Left ventricle myocardium inferior (tissue), 1 donor: Measurements from ENCODE around the gene ATN1. TPM values are rescaled to one million over a fixed set of nuclear protein-coding genes. Genes with fewer than 3 reads are reported as not detected.
A peak's percentile ranks its signal among the peaks of the same experiment; 100 is the strongest.

Experiments used
- DNase-seq: peaks from one replicate; pipeline ENCODE4 v3.0.0-alpha.2; 2020
- H3K27ac ChIP-seq: fragments of 200-600 bp; replicated peaks from 2 replicates; pipeline ENCODE4 v1.8.0; 2021
- H3K27me3 ChIP-seq: fragments of 200-600 bp; 2 replicates; pipeline ENCODE4 v1.8.0; 2021; ENCODE audit warnings: low read depth
- H3K36me3 ChIP-seq: fragments of 200-600 bp; 2 replicates; pipeline ENCODE4 v1.8.0; 2021
- H3K4me1 ChIP-seq: fragments of 200-600 bp; 2 replicates; pipeline ENCODE4 v1.8.0; 2021
- H3K4me3 ChIP-seq: fragments of 200-600 bp; 2 replicates; pipeline ENCODE4 v1.8.0; 2021; ENCODE audit warnings: mild to moderate bottlenecking, moderate library complexity
- H3K9me3 ChIP-seq: fragments of 200-600 bp; replicated peaks from 2 replicates; pipeline ENCODE4 v1.8.0; 2021
- intact Hi-C: fragments of 100-400 bp; cut with micrococcal nuclease; formaldehyde crosslinking; loops from one replicate; pipeline ENCODE4 v1.11.0; 2022
- total RNA-seq: library from RNA; stranded (reverse); fragmentation: NEBNext Ultra II Directional; extraction: Animal tissue kit (Norgen Biotek cat#: 25700); gene quantifications from one replicate; pipeline ENCODE4 v1.2.1, GENCODE V29; 2021
- TF ChIP-seq, protein P1 (sequence below): fragments of 200-600 bp; IDR thresholded peaks from 2 replicates; pipeline ENCODE4 v1.8.0; 2021; ENCODE audit warnings: antibody characterized with exemption, mild to moderate bottlenecking, borderline replicate concordance
- donor health status: DM: no; HTN: yes; CAD: no; lungs with severe emphysema.

ATN1 gene
- total RNA-seq, 1 donor from 2014 or later: 71.4 TPM

DNA sequence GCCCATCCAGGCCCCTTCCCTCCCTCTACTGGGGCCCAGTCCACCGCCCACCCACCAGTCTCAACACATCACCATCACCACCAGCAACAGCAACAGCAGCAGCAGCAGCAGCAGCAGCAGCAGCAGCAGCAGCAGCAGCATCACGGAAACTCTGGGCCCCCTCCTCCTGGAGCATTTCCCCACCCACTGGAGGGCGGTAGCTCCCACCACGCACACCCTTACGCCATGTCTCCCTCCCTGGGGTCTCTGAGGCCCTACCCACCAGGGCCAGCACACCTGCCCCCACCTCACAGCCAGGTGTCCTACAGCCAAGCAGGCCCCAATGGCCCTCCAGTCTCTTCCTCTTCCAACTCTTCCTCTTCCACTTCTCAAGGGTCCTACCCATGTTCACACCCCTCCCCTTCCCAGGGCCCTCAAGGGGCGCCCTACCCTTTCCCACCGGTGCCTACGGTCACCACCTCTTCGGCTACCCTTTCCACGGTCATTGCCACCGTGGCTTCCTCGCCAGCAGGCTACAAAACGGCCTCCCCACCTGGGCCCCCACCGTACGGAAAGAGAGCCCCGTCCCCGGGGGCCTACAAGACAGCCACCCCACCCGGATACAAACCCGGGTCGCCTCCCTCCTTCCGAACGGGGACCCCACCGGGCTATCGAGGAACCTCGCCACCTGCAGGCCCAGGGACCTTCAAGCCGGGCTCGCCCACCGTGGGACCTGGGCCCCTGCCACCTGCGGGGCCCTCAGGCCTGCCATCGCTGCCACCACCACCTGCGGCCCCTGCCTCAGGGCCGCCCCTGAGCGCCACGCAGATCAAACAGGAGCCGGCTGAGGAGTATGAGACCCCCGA is 9.1 kb downstream of the ATN1 start:
- TF ChIP-seq, protein P1, sequence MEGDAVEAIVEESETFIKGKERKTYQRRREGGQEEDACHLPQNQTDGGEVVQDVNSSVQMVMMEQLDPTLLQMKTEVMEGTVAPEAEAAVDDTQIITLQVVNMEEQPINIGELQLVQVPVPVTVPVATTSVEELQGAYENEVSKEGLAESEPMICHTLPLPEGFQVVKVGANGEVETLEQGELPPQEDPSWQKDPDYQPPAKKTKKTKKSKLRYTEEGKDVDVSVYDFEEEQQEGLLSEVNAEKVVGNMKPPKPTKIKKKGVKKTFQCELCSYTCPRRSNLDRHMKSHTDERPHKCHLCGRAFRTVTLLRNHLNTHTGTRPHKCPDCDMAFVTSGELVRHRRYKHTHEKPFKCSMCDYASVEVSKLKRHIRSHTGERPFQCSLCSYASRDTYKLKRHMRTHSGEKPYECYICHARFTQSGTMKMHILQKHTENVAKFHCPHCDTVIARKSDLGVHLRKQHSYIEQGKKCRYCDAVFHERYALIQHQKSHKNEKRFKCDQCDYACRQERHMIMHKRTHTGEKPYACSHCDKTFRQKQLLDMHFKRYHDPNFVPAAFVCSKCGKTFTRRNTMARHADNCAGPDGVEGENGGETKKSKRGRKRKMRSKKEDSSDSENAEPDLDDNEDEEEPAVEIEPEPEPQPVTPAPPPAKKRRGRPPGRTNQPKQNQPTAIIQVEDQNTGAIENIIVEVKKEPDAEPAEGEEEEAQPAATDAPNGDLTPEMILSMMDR: no peak
- peaks cover 38% of the 10 kb centered on the region for H3K36me3 ChIP-seq
- no peaks in the 10 kb centered on the region for H3K9me3 ChIP-seq
- intact Hi-C loops: no loop called here
- no peak for DNase-seq
- peak overlapping the region; percentile 97 for H3K27ac ChIP-seq
- H3K27me3 ChIP-seq: no peaks in the 10 kb centered on the region
- H3K4me1 ChIP-seq: peaks cover 94% of the 10 kb centered on the region
- peak overlapping the region; percentile 85 for H3K4me3 ChIP-seq

DNA sequence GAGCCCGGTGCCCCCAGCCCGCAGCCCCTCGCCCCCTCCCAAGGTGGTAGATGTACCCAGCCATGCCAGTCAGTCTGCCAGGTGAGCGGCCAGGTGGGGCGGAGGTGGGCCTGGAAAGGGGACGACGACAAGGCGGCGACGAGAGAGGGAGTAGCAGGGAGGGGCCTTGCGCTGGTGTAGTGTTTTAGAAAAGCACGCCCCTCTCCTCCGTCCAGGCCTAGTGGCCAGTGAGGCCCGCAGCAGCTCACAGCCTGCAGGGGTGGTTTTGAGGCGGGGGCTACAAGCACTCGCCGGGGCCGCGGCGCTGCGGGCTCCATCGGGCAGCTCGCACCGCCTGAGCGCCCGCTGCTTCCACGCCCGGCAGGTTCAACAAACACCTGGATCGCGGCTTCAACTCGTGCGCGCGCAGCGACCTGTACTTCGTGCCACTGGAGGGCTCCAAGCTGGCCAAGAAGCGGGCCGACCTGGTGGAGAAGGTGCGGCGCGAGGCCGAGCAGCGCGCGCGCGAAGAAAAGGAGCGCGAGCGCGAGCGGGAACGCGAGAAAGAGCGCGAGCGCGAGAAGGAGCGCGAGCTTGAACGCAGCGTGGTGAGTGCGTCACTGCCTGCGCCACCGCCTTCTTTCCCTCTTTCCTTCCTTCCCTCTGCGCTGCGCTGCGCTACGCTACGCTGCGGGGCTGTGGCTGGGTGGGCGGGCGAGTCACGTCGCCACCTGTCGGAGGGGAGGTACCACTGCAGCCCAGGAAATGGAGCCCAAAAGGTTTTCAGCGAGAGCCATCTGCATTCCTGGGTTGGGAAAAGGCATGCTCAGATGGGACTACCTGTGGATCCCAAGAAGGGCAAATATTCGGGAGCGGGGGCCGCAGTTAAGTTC is 10.0 kb downstream of the ATN1 start:
- TF ChIP-seq, protein P1: peak; percentile 97
- H3K9me3 ChIP-seq: no peaks in the 10 kb centered on the region
- H3K27me3 ChIP-seq: no peaks in the 10 kb centered on the region
- intact Hi-C loops: no loop called here
- peak overlapping the region; percentile 97 for H3K27ac ChIP-seq
- peak; percentile 93 for DNase-seq
- H3K36me3 ChIP-seq: peaks cover 38% of the 10 kb centered on the region
- peak overlapping the region; percentile 85 for H3K4me3 ChIP-seq
- H3K4me1 ChIP-seq: peaks cover 93% of the 10 kb centered on the region

DNA sequence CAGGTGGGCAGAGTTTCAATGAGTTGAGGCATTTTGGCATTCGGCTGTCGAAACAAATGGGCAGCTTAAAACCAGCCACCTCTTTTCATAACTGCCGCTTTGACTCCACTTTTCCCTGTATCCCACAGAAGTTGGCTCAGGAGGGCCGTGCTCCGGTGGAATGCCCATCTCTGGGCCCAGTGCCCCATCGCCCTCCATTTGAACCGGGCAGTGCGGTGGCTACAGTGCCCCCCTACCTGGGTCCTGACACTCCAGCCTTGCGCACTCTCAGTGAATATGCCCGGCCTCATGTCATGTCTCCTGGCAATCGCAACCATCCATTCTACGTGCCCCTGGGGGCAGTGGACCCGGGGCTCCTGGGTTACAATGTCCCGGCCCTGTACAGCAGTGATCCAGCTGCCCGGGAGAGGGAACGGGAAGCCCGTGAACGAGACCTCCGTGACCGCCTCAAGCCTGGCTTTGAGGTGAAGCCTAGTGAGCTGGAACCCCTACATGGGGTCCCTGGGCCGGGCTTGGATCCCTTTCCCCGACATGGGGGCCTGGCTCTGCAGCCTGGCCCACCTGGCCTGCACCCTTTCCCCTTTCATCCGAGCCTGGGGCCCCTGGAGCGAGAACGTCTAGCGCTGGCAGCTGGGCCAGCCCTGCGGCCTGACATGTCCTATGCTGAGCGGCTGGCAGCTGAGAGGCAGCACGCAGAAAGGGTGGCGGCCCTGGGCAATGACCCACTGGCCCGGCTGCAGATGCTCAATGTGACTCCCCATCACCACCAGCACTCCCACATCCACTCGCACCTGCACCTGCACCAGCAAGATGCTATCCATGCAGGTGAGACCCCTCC is 10.8 kb downstream of the ATN1 start:
- Histone ChIP-seq H3K36me3 (peaks cover 38% of the 10 kb centered on the region), H3K4me1 (peaks cover 91% of the 10 kb centered on the region)

DNA sequence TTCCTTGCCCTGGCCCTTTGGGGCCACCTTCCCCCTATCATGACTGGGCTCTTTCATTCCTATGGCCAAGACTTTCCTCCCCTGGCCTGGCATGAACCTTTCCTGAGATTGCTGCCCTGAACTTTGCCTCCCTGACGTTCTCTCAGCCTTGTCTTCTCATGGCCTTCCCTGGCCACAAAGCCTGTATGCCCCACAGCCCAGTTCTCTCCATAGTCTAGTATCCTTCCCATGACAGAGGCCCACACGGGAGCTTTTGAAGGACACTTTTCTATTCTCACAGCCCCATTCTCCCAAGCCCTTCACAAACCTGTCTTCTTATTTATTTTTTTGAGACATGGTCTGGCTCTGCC is 11.4 kb downstream of the ATN1 start:
- TF ChIP-seq, protein P1: no peak
- DNase-seq: no peak
- intact Hi-C loops: no loop called here
- peak overlapping the region; percentile 97 for H3K27ac ChIP-seq
- peaks cover 38% of the 10 kb centered on the region for H3K36me3 ChIP-seq
- H3K9me3 ChIP-seq: no peaks in the 10 kb centered on the region
- no peak overlapping the region for H3K4me3 ChIP-seq
- no peaks in the 10 kb centered on the region for H3K27me3 ChIP-seq
- peaks cover 90% of the 10 kb centered on the region for H3K4me1 ChIP-seq

More for the DNA sequence above, 10.8 kb downstream of the ATN1 start:
- Histone ChIP-seq H3K9me3 (no peaks in the 10 kb centered on the region), H3K4me3 (peak overlapping the region; percentile 85), H3K27ac (peak overlapping the region; percentile 97), H3K27me3 (no peaks in the 10 kb centered on the region)
- intact Hi-C loops: no loop called here
- DNase-seq: no peak
- TF ChIP-seq, protein P1: no peak

DNA sequence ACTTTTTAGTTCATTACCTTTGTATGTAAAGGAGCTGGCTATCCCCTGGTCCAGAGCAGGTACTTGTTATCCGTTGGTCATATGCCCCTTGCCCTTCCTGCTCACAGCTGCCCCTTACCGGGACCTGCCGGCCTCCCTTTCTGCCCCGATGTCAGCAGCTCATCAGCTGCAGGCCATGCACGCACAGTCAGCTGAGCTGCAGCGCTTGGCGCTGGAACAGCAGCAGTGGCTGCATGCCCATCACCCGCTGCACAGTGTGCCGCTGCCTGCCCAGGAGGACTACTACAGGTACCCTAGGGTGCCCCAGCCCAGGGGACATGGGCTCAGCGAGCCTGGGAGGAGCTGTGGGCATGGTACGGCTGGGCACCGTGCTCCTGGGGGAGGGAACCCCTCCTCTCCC is 13.5 kb downstream of the ATN1 start:
- intact Hi-C loops: no loop called here
- Histone ChIP-seq H3K27ac (peak overlapping the region; percentile 55), H3K36me3 (peaks cover 34% of the 10 kb centered on the region), H3K9me3 (no peaks in the 10 kb centered on the region), H3K27me3 (no peaks in the 10 kb centered on the region), H3K4me3 (no peak overlapping the region), H3K4me1 (peaks cover 90% of the 10 kb centered on the region)
- TF ChIP-seq, protein P1: no peak
- DNase-seq: peak; percentile 28
